ENCODE measurements around the gene SPINDOC. TPM values are rescaled to one million over a fixed set of nuclear protein-coding genes. Genes with fewer than 3 reads are reported as not detected.

The SPINDOC gene
- total RNA-seq, 1 experiment from 2014 or later: 50.9 TPM

DNA sequence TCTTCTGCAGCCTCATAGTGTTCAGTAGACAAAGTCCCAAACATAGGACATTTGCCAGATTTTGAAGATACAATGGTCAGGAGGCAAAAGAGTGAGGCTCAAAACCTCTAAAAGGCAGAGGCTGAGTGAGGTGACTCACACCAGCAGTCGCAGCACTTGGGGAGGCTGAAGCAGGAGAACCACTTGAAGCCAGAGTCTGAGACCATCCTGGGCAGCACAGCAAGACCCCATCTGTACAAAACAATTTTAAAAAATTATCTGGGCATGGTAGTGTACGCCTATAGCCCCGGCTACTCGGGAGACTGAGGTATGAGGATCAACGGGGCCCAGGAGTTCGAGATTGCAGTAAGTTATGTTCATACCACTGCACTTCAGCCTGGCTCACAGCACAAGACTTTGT lies 30.5 kb upstream of the SPINDOC start:
- Histone ChIP-seq H3K4me1 (ENCODE audit: control insufficient read depth in 1 of 2, insufficient read depth in 2 of 2, low read length in 2 of 2) (no peaks in the 10 kb centered on the region), H3K4me3 (replicated peaks in 1 of 2; ENCODE audit: low read depth in 1 of 2, low read length in 2 of 2) (no peak overlapping the region), H3K9me2 (ENCODE audit: insufficient read depth) (no peaks in the 10 kb centered on the region), H3K9ac (ENCODE audit: low read length) (no peak overlapping the region), H3K27me3 (ENCODE audit: insufficient read depth, low read length) (no peaks in the 10 kb centered on the region), H3K4me2 (ENCODE audit: low read length) (no peak overlapping the region), H3K9me3 (ENCODE audit: control insufficient read depth in 1 of 2, insufficient read depth in 1 of 2, low read depth in 1 of 2, low read length in 2 of 2) (no peaks in the 10 kb centered on the region), H3K27ac (ENCODE audit: low read depth, low read length) (no peak overlapping the region), H2AFZ (ENCODE audit: low read depth, low read length, poor library complexity, severe bottlenecking) (no peak overlapping the region), H3K79me2 (ENCODE audit: insufficient read depth, low read length) (no peaks in the 10 kb centered on the region), H4K20me1 (ENCODE audit: insufficient read depth) (no peaks in the 10 kb centered on the region), H3K36me3 (ENCODE audit: control insufficient read depth in 1 of 2, insufficient read depth in 2 of 2, low read length in 2 of 2) (no peaks in the 10 kb centered on the region)
- POLR2A ChIA-PET: no interaction called here
- TF ChIP-seq CBX3 (IDR thresholded peaks at IDR 0.05; ENCODE audit: low read depth) (no peak), POLR2AphosphoS5 (IDR thresholded peaks at IDR 0.05; ENCODE audit: low read depth, low read length) (no peak)
- BruUV-seq (replicated peaks): no TSS peak
- intact Hi-C loops (cut with micrococcal nuclease): no loop called here
- RAD21 ChIA-PET (ENCODE audit: low non-redundant PET in 1 of 2, low total read pairs in 2 of 2, uncharacterized antibody in 2 of 2, unreplicated experiment in 2 of 2): no interaction called here
- CTCF ChIA-PET: no interaction called here
- DNase-seq (ENCODE audit: low read depth, low spot score) (no peak), ATAC-seq (no peak)

DNA sequence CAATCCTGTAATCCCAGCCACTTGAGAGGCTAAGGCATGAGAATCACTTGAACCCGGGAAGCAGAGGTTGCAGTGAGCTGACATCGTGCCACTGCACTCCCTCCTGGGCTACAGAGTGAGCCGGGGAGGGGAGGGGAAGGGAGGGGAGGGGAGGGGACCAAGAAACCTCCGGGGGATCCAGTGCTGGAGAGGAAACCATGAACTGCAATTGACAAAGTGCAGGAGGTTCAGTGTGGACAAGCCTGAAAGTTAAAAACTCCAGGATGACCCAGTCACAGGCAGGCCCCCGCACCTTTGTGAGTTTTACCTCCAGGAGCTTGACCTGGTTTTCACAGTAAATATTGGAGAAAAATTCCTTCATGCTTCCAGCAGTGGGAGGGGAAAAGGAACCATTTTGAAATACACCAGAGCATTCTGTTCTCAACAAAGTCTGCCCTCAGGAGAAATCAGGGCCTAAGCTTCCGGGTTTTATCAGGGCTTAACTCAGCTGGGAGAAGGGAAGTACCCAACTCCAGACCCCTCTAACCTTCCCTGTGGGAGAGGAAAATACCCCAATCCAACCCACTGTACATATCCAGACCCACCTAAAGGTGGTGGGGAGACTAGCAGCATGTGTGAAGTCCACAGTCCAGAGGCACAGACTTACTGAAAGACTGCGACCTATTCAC lies 29.2 kb upstream of the SPINDOC start:
- Histone ChIP-seq H3K4me3 (replicated peaks in 1 of 2; ENCODE audit: low read depth in 1 of 2, low read length in 2 of 2) (no peak overlapping the region), H3K4me2 (ENCODE audit: low read length) (no peak overlapping the region), H3K9me2 (ENCODE audit: insufficient read depth) (no peaks in the 10 kb centered on the region), H3K27ac (ENCODE audit: low read depth, low read length) (no peak overlapping the region), H3K4me1 (ENCODE audit: control insufficient read depth in 1 of 2, insufficient read depth in 2 of 2, low read length in 2 of 2) (no peaks in the 10 kb centered on the region), H3K9me3 (ENCODE audit: control insufficient read depth in 1 of 2, insufficient read depth in 1 of 2, low read depth in 1 of 2, low read length in 2 of 2) (no peaks in the 10 kb centered on the region), H3K9ac (ENCODE audit: low read length) (no peak overlapping the region), H3K36me3 (ENCODE audit: control insufficient read depth in 1 of 2, insufficient read depth in 2 of 2, low read length in 2 of 2) (no peaks in the 10 kb centered on the region), H4K20me1 (ENCODE audit: insufficient read depth) (no peaks in the 10 kb centered on the region), H2AFZ (ENCODE audit: low read depth, low read length, poor library complexity, severe bottlenecking) (no peak overlapping the region), H3K27me3 (ENCODE audit: insufficient read depth, low read length) (no peaks in the 10 kb centered on the region), H3K79me2 (ENCODE audit: insufficient read depth, low read length) (no peaks in the 10 kb centered on the region)
- TF ChIP-seq EZH2phosphoT487 (IDR thresholded peaks at IDR 0.05; ENCODE audit: borderline replicate concordance) (no peak), EZH2 (IDR thresholded peaks at IDR 0.05) (no peak)
- TF ChIP-seq, protein P1, sequence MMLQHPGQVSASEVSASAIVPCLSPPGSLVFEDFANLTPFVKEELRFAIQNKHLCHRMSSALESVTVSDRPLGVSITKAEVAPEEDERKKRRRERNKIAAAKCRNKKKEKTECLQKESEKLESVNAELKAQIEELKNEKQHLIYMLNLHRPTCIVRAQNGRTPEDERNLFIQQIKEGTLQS (IDR thresholded peaks at IDR 0.05): no peak
- CTCF ChIA-PET: no interaction called here
- no peak for DNase-seq (ENCODE audit: low read depth, low spot score)
- intact Hi-C loops (cut with micrococcal nuclease): no loop called here
- RAD21 ChIA-PET (ENCODE audit: low non-redundant PET in 1 of 2, low total read pairs in 2 of 2, uncharacterized antibody in 2 of 2, unreplicated experiment in 2 of 2): no interaction called here
- no peak for ATAC-seq
- BruUV-seq (replicated peaks): no TSS peak
- POLR2A ChIA-PET: no interaction called here
